ENCODE results near the gene RTCA. TPM values are rescaled to one million over a fixed set of nuclear protein-coding genes. Genes with fewer than 3 reads are reported as not detected.
"Not testable (repeated sequence)": the region's sequence is repeated elsewhere in the genome, so short reads cannot be mapped to it uniquely, and the experiment has no call there.

Gene RTCA
- total RNA-seq, 1 experiment from 2014 or later: 77.0 TPM

- H3K4me1 ChIP-seq (ENCODE audit: low read length): peaks cover 23% of the 10 kb centered on the region
- not testable (repeated sequence) for H3K9ac ChIP-seq (ENCODE audit: low read length); H3K36me3 ChIP-seq (ENCODE audit: insufficient read depth, low read length); H4K20me1 ChIP-seq (ENCODE audit: insufficient read depth, low read depth, low read length); DNase-seq; H3K27me3 ChIP-seq (ENCODE audit: low read length); H3K4me2 ChIP-seq (ENCODE audit: low read depth, low read length, poor library complexity, severe bottlenecking); H3K9me2 ChIP-seq (replicated peaks; ENCODE audit: insufficient read depth, low read length); H3K4me3 ChIP-seq (ENCODE audit: low read length); H2AFZ ChIP-seq (ENCODE audit: low read length); H3K9me3 ChIP-seq (ENCODE audit: low read length); H3K27ac ChIP-seq (ENCODE audit: low read length)
- H3K79me2 ChIP-seq (ENCODE audit: low read length): peaks cover 33% of the 10 kb centered on the region
These were observed 1.9 kb upstream of the RTCA start for GRCh38 chr1:100264081-100264480.

- H3K79me2 ChIP-seq (ENCODE audit: low read length): peaks cover 38% of the 10 kb centered on the region
- no peaks in the 10 kb centered on the region for H3K9me2 ChIP-seq (replicated peaks; ENCODE audit: insufficient read depth, low read length)
- no peaks in the 10 kb centered on the region for H3K9me3 ChIP-seq (ENCODE audit: low read length)
- peaks cover 23% of the 10 kb centered on the region for H3K4me1 ChIP-seq (ENCODE audit: low read length)
- no peaks in the 10 kb centered on the region for H3K27me3 ChIP-seq (ENCODE audit: low read length)
- H3K27ac ChIP-seq (ENCODE audit: low read length): peak overlapping the region; percentile 32; the same call in 1 of the 2 replicates
- peak overlapping the region; percentile 83 for H3K4me3 ChIP-seq (ENCODE audit: low read length)
- H4K20me1 ChIP-seq (ENCODE audit: insufficient read depth, low read depth, low read length): no peaks in the 10 kb centered on the region
- peak overlapping the region; percentile 91 for H3K9ac ChIP-seq (ENCODE audit: low read length)
- peak overlapping the region; percentile 88 for H2AFZ ChIP-seq (ENCODE audit: low read length)
- H3K36me3 ChIP-seq (ENCODE audit: insufficient read depth, low read length): peaks cover 14% of the 10 kb centered on the region
- H3K4me2 ChIP-seq (ENCODE audit: low read depth, low read length, poor library complexity, severe bottlenecking): peak overlapping the region; percentile 97
- DNase-seq: no peak
These were observed 470 bp upstream of the RTCA start for GRCh38 chr1:100265562-100265930.

GRCh38 chr1:100266741-100267140 lies 725 bp downstream of the RTCA start:
- Histone ChIP-seq H3K27me3 (ENCODE audit: low read length) (no peaks in the 10 kb centered on the region), H3K9ac (ENCODE audit: low read length) (peak overlapping the region; percentile 91), H3K4me3 (ENCODE audit: low read length) (peak overlapping the region; percentile 83), H3K36me3 (ENCODE audit: insufficient read depth, low read length) (peaks cover 24% of the 10 kb centered on the region), H3K79me2 (ENCODE audit: low read length) (peaks cover 44% of the 10 kb centered on the region), H3K4me1 (ENCODE audit: low read length) (peaks cover 23% of the 10 kb centered on the region), H4K20me1 (ENCODE audit: insufficient read depth, low read depth, low read length) (no peaks in the 10 kb centered on the region), H3K9me2 (replicated peaks; ENCODE audit: insufficient read depth, low read length) (no peaks in the 10 kb centered on the region), H3K27ac (ENCODE audit: low read length) (peak overlapping the region; percentile 71), H2AFZ (ENCODE audit: low read length) (peak overlapping the region; percentile 50; the same call in 1 of the 2 replicates), H3K9me3 (ENCODE audit: low read length) (no peaks in the 10 kb centered on the region), H3K4me2 (ENCODE audit: low read depth, low read length, poor library complexity, severe bottlenecking) (peak overlapping the region; percentile 97)
- no peak for DNase-seq

GRCh38 chr1:100267284-100267683 lies 1.3 kb downstream of the RTCA start:
- Histone ChIP-seq H3K27me3 (ENCODE audit: low read length) (no peaks in the 10 kb centered on the region), H4K20me1 (ENCODE audit: insufficient read depth, low read depth, low read length) (no peaks in the 10 kb centered on the region), H3K27ac (ENCODE audit: low read length) (no peak overlapping the region), H3K79me2 (ENCODE audit: low read length) (peaks cover 49% of the 10 kb centered on the region), H3K9me2 (replicated peaks; ENCODE audit: insufficient read depth, low read length) (no peaks in the 10 kb centered on the region), H3K4me2 (ENCODE audit: low read depth, low read length, poor library complexity, severe bottlenecking) (peak overlapping the region; percentile 97), H3K4me3 (ENCODE audit: low read length) (peak overlapping the region; percentile 83), H2AFZ (ENCODE audit: low read length) (no peak overlapping the region), H3K9me3 (ENCODE audit: low read length) (no peaks in the 10 kb centered on the region), H3K9ac (ENCODE audit: low read length) (peak overlapping the region; percentile 91), H3K36me3 (ENCODE audit: insufficient read depth, low read length) (peaks cover 30% of the 10 kb centered on the region), H3K4me1 (ENCODE audit: low read length) (peaks cover 23% of the 10 kb centered on the region)
- DNase-seq: no peak

GRCh38 chr1:100268202-100268601 lies 2.2 kb downstream of the RTCA start:
- no peak for DNase-seq
- Histone ChIP-seq H3K9me3 (ENCODE audit: low read length) (no peaks in the 10 kb centered on the region), H3K4me3 (ENCODE audit: low read length) (no peak overlapping the region), H3K4me2 (ENCODE audit: low read depth, low read length, poor library complexity, severe bottlenecking) (peak overlapping the region; percentile 97), H3K27me3 (ENCODE audit: low read length) (no peaks in the 10 kb centered on the region), H2AFZ (ENCODE audit: low read length) (no peak overlapping the region), H3K9ac (ENCODE audit: low read length) (no peak overlapping the region), H4K20me1 (ENCODE audit: insufficient read depth, low read depth, low read length) (no peaks in the 10 kb centered on the region), H3K79me2 (ENCODE audit: low read length) (peaks cover 57% of the 10 kb centered on the region), H3K36me3 (ENCODE audit: insufficient read depth, low read length) (peaks cover 37% of the 10 kb centered on the region), H3K9me2 (replicated peaks; ENCODE audit: insufficient read depth, low read length) (no peaks in the 10 kb centered on the region), H3K4me1 (ENCODE audit: low read length) (peaks cover 23% of the 10 kb centered on the region), H3K27ac (ENCODE audit: low read length) (no peak overlapping the region)

- 0 out of 2 replicates have a peak, but pooled peaks cover 3% of the 10 kb centered on the region for H4K20me1 ChIP-seq (ENCODE audit: insufficient read depth, low read depth, low read length)
- no peak overlapping the region for H2AFZ ChIP-seq (ENCODE audit: low read length)
- H3K27me3 ChIP-seq (ENCODE audit: low read length): no peaks in the 10 kb centered on the region
- H3K9me2 ChIP-seq (replicated peaks; ENCODE audit: insufficient read depth, low read length): no peaks in the 10 kb centered on the region
- no peak overlapping the region for H3K27ac ChIP-seq (ENCODE audit: low read length)
- DNase-seq: peak; percentile 63
- H3K79me2 ChIP-seq (ENCODE audit: low read length): peaks cover 31% of the 10 kb centered on the region; the same call in 1 of the 2 replicates
- no peak overlapping the region for H3K4me2 ChIP-seq (ENCODE audit: low read depth, low read length, poor library complexity, severe bottlenecking)
- H3K9me3 ChIP-seq (ENCODE audit: low read length): no peaks in the 10 kb centered on the region
- no peaks in the 10 kb centered on the region for H3K4me1 ChIP-seq (ENCODE audit: low read length)
- peaks cover 66% of the 10 kb centered on the region for H3K36me3 ChIP-seq (ENCODE audit: insufficient read depth, low read length)
- H3K4me3 ChIP-seq (ENCODE audit: low read length): no peak overlapping the region
- no peak overlapping the region for H3K9ac ChIP-seq (ENCODE audit: low read length)
These were observed 11.8 kb downstream of the RTCA start for GRCh38 chr1:100277866-100278265.

GRCh38 chr1:100279358-100279923 lies 13.4 kb downstream of the RTCA start:
- H3K36me3 ChIP-seq (ENCODE audit: insufficient read depth, low read length): peaks cover 54% of the 10 kb centered on the region
- H3K79me2 ChIP-seq (ENCODE audit: low read length): peaks cover 23% of the 10 kb centered on the region; the same call in 1 of the 2 replicates
- no peak overlapping the region for H3K27ac ChIP-seq (ENCODE audit: low read length)
- H3K27me3 ChIP-seq (ENCODE audit: low read length): no peaks in the 10 kb centered on the region
- H3K9ac ChIP-seq (ENCODE audit: low read length): no peak overlapping the region
- no peaks in the 10 kb centered on the region for H3K9me2 ChIP-seq (replicated peaks; ENCODE audit: insufficient read depth, low read length)
- H3K9me3 ChIP-seq (ENCODE audit: low read length): no peaks in the 10 kb centered on the region
- H3K4me2 ChIP-seq (ENCODE audit: low read depth, low read length, poor library complexity, severe bottlenecking): no peak overlapping the region
- DNase-seq: no peak
- no peaks in the 10 kb centered on the region for H3K4me1 ChIP-seq (ENCODE audit: low read length)
- H2AFZ ChIP-seq (ENCODE audit: low read length): no peak overlapping the region
- H4K20me1 ChIP-seq (ENCODE audit: insufficient read depth, low read depth, low read length): 0 out of 2 replicates have a peak, but pooled peaks cover 3% of the 10 kb centered on the region
- H3K4me3 ChIP-seq (ENCODE audit: low read length): no peak overlapping the region

- H3K4me3 ChIP-seq (ENCODE audit: low read length): no peak overlapping the region
- H4K20me1 ChIP-seq (ENCODE audit: insufficient read depth, low read depth, low read length): 0 out of 2 replicates have a peak, but pooled peaks cover 3% of the 10 kb centered on the region
- H2AFZ ChIP-seq (ENCODE audit: low read length): no peak overlapping the region
- H3K27ac ChIP-seq (ENCODE audit: low read length): no peak overlapping the region
- peaks cover 54% of the 10 kb centered on the region; the same call in 1 of the 2 replicates for H3K36me3 ChIP-seq (ENCODE audit: insufficient read depth, low read length)
- no peak overlapping the region for H3K9ac ChIP-seq (ENCODE audit: low read length)
- no peaks in the 10 kb centered on the region for H3K9me2 ChIP-seq (replicated peaks; ENCODE audit: insufficient read depth, low read length)
- H3K9me3 ChIP-seq (ENCODE audit: low read length): no peaks in the 10 kb centered on the region
- H3K27me3 ChIP-seq (ENCODE audit: low read length): no peaks in the 10 kb centered on the region
- no peak overlapping the region for H3K4me2 ChIP-seq (ENCODE audit: low read depth, low read length, poor library complexity, severe bottlenecking)
- H3K4me1 ChIP-seq (ENCODE audit: low read length): no peaks in the 10 kb centered on the region
- peaks cover 23% of the 10 kb centered on the region; the same call in 1 of the 2 replicates for H3K79me2 ChIP-seq (ENCODE audit: low read length)
- DNase-seq: no peak
These were observed 14.1 kb downstream of the RTCA start for GRCh38 chr1:100279954-100280682.

All from Karpas-422 (cell line).